NCI-H1105 (cell line): ENCODE measurements around the gene SMOC1.

Experiments
- DNase-seq: peaks from one replicate; lab custom pipeline; 2025; lab: John Stamatoyannopoulos, UW

The SMOC1 gene

DNA sequence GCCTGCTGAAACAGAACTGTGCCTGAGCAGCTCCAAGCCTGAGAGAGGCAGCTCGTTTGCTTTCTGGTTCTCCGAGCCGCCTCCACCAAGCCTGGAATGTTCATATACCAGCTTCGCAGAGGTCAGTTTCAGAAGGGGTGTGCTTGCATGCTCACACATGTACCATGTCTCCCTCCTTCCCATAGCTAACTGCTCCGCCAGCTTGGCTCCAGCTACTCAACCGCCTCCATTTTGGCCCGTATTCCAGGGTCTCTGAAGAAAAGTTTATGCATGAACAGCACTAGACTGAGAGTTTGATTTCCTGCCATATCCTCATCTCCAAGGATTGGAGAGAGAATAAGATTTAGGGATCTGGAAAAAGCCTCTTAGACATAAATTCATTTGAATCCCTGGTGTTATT lies 103.7 kb downstream of the SMOC1 start:
- DNase-seq, result no peak

DNA sequence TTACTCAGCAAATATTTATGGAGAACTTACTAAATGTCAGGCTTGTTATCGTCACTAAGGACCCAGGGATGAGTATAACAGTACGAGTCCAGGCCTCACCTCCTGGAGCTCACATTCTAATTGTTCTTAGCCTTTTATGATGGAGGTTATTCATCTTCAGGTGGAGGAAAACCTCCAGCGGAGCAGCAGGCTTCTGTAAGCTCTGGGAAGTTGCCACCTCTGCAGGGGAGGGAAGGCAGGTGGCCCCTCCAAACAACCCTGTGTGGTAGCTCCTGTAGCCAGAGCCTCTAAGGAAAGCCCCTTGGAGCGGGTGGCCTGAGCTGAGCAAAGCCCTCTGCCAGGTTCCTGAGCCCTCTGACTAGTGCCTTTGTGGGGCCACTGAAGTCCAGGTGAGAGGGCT lies 104.1 kb downstream of the SMOC1 start:
- DNase-seq, result no peak

DNA sequence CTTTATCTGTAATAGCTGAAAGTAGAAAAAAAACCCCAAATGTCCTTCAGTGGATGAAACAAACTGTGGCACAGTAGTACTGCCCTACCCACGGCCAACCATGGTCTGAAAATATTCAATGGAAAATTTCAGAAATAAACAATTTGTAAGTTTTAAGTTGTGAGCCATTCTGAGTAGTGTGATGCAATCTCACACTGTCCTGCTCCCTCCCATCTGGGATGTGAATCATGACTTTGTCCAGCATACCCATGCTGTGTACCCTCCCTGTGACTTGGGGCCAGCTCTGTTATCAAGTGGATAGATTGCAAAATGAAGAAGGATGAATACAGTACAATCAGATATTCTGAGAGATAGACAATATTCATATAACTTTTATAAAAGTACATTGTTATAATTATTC lies 106.2 kb downstream of the SMOC1 start:
- DNase-seq, result no peak

DNA sequence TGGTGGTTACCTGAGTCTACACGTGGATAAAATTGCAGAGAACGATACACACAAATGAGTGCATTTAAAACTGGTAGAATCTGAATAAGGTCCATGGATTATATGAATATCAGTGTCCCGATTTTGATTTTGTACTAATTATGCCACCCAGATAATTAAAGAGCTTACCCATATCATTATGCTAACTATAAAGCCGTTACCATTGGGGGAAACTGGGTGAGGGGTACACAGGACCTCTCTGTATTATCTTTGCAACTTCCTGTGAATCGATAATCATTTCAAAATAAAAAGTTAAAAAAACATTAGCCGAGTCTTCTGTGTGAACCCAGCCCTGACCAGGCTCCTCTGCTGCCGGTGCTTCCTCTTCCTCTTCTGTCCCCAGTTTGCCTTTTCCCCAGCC lies 107.1 kb downstream of the SMOC1 start:
- no peak for DNase-seq

DNA sequence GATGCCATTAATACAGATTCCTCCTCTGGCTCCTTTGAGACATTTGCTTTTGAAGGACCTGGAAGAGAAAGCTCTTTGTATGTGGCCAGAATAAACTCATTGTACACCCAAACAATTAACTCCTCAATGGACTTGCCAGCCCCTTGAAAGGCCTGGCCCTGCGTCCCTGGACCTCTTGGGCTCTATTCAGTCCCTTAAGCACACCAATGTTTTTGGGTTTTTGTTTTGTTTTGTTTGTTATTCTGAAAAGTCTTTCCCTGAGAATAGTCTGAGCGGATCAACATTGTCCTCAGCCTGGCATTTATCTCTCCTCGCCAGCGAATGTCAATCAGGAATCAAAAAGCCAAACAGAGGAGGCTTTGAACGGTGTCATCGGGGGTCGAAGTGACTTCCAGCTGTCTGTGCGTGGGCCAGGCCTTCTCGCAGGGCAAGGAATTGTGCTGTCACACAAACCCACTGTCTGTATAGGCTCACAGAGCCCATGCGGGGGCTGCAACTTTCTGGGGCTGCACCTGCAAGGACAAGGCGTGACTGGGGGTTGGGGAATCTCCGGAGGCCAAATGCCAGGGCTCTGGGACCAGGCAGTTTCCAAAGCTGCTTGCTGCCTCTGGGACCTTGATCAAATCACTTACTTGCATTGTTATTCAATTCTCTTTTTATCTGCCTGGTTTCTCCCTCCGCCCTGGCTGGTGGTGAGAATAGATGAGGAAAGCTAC lies 108.3 kb downstream of the SMOC1 start:
- no peak for DNase-seq

DNA sequence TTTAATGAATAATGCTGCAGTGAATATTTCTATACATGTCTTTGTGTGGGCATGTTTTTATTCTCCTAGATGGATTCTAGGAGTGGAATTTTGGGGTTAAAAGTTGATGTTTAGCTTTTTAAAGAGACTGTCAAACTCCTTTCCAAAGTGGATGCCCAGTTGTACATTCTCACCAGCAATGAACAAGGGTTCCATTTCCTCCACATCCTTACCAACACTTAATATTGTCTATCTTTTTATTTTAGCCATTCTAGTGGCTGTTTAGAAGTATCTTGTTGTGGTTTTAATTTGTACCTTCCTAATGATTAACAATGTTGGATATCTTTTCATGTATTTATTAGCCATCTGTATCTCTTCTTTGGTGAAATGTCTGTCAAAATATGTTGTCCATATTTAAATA lies 109.8 kb downstream of the SMOC1 start:
- DNase-seq, result no peak

DNA sequence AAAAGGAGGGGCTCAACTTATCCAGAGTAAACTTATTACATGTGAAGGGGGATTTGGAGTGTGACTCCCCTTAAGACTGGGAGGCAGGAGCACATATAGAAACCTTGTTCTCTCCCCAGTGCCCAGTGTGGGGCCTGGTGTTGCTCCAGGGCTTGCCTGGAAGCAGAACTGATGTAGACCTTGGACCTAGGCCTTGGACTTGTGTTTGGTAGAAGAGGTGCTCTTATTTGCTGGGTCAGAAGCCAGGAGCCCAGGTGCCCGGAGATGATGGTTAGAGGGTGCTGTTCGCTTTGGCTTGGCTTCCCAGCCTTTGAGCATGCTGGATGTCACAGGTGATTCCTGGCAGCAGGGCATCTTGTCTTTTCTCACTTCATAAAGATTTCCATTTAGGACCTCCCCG lies 110.4 kb downstream of the SMOC1 start:
- no peak for DNase-seq

DNA sequence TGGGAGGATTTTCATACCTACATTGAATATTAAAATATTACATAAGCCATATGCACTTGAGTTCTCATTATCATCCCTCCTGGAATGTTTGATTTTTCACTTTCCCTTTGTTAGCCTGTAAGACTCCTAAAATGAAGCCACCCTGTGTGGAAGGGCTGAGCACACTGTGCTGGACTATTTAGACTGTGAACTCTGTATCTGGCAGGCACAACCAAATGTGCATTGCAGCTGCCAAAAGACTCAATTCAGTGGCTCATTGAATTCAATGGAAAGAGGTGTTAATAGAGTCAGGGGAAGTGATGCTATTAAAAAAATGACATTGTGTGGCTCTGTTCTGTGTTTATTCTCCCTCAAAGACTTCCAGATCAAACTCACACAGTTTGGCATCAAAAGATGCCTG lies 111.1 kb downstream of the SMOC1 start:
- DNase-seq, result no peak

DNA sequence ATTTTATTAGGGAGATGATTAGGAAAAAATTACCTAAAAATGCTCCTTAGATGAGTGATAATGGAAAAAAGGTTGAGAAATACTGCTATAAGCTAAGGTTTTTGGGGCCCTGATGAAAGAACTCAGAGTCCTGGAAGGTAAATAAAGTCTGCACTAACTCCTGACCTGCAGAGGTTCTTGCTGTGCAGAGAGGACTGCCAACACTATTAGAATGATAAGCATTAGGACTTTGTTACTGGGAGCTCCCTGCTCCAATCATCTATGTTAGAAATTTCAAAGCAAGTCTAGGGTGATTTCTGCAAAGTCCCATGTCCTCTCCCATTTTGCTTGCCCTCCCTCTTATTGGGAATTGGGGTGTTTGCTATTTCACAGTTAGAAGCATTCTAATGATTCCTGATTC lies 112.2 kb downstream of the SMOC1 start:
- DNase-seq, result no peak

DNA sequence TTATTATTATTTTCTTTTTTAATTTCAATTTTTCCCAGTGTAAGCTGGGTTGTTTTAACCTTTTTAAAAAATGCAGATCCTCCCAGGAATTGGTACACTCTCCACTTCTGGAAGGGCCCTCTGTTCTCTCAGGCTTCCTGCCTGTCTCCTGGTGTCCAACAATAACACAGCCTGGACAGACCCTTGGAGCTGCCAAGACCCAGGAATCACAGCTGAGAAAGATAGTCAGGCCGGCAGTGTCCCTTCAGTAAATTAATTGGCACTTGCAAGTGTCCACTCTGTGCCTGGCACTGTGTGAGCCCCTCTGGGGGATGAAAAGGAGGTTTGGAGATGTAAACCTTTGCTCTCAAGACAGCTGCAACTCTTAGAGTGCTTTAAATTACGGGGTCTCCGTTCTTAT lies 113.3 kb downstream of the SMOC1 start:
- no peak for DNase-seq

DNA sequence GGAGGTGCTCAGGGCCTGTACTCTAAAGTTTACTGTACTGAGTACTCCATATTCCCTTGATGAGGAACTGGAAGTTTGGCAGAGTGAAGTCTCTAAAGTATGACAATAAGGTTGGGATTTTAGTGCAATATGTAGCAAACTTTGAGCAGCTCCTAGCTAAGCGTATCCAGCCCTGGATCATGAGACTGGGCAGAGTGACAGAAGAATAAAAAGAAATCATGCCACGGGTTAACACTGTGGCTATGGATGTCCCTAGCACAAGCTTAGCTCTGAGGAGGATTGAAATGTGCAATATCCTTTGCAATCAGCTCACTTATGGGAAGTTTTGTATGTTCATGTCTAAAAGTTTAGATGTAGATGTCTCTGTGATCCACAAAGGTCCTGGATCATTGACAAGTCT lies 114.1 kb downstream of the SMOC1 start:
- no peak for DNase-seq

DNA sequence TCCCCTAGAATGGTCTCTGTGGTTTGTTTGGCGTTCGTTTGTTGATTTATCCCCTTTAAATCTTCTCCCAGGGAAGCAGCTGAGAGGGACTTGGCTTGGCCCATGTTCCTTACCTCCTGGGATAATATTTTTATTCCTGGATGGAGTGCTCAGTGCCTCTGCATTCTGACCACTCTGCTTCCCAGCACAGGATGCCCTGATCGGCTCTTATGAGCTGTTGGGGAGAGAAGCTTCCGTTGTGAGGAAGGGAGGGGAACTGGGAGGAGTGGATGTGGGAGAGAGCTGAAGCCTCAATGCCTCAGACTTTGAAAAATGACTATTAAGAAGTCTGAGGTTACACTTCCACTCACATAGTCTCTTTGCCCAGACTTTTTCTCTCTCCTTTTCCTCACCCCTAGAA lies 114.8 kb downstream of the SMOC1 start:
- DNase-seq, result no peak

DNA sequence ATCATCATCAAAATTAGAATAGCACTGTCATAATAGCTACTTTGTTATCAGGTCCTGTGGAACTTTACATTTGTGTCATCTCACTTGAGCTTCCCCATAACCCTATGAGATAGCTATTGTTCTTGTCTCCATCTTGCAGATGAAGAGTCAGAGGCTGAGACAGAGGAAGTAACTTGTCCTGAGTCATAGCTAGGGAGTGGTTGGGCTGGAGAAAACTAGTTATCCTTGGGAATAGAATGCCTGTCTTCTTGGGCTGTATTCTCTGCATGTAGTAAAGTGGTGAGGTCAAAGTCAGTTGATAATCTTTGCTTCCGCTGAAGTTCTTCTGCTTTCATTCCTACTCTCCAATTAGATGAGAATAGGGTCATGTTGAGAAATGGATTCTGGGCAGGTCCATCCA lies 117.0 kb downstream of the SMOC1 start:
- no peak for DNase-seq

DNA sequence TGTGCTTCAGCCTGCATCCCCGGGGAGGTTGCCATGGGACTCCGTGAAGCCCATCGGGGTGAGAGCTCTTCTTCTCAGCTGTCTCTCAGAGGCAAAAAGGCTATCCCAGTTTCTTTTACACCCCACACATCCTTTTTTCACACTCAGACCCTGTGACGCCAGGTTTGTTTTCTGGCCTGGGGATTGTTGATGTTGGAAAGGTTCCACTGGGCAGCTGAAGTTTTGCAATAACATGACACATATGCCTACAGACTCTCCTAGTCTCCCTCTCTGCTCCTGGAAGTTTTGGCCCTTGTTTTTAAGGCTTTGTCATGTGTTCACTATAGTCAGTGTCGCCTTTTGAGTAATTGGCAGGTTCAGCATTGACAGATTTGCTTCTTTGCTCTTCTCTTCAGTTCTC lies 118.6 kb downstream of the SMOC1 start:
- no peak for DNase-seq

DNA sequence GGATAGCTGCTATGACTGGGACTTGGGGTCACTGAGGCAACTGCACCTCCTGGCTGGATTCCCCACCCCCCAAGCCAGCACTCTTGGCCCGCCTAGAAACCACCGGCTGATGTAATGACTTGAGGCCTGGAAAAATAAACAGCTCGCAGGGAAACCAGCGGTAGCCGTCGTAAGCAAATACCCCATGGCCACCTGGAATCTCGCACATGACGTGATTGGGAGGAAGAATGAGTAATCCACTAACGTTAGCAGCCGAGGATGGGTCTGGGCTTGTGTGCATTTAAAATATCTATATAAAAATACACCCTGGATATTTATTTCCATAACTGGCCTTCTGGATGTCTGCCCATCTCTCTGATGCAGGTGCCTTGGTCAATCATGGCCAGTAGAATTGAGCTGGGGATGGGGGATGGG lies 120.1 kb downstream of the SMOC1 start:
- DNase-seq, result no peak

DNA sequence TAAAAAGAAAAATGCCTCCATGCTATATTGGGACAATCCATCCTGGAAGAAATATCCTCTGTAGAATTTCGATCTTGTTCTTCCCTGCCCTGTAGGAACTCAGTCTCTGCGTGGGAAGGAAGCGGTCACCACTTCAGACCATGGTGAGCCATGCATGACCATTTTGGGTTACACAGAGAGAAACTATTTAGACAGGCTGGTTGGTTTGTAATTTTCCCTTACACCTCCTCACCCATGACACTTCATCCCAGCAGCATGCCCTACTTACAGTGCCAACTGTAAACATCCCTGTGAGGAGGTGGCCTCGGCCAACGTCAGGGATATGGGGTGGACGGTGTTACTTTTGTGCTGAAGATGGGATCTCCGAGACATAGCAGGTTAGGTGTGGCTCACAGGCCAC lies 121.4 kb downstream of the SMOC1 start:
- DNase-seq, result no peak

DNA sequence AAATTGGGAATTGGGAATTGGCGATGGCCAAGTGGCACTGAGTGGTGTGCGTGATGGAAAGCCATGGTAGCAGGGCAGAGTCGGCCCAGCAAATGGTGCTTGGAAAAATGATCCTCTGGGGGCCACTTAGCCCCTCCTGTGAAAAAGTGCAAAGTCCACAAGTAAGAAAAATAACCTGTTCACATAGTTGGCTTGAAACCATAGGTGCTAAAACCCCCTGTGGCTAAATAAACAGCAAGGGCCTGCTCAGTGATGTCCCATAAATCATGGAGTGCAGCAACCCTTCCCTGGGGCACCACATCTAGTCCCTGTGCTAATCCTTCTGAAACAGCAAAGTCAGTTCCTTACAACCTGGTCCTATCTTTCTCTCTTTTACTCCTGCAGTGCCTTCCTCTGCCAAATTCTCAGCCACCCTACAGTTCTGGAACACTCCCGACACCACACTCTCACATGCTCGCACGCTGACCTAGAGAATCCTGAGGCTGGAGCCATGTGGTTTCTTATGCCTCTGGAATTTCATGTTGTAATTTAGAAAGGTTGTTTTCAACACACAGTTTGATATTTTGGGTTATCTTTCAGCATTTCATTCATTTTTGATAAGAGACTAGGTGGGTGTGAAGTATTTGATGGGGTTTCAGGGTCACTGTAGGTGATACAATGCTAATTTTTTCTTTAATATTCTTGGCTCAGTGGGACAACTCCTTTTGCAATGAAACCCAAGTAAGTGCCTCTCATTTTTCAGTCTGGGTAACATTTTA lies 123.6 kb downstream of the SMOC1 start:
- DNase-seq, result no peak

DNA sequence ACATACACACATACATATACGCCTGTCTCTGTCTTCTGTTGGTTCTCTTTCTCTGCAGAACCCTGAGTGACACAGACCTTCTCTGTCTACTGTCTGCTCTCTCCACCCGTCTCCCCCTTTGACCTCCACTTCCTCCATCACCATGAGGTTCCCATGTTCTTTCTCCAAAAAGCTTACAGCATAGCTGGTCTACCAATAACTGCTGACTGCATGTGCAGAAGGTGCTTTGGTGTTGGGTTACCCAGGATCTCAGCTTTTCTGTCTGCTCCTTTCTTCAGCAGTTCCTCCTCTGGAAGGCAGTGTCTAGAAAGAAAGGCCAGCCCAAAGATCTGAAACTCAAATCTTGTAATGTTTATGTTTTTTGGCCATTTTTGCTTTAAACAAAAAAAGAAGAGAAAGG lies 125.6 kb downstream of the SMOC1 start:
- no peak for DNase-seq

DNA sequence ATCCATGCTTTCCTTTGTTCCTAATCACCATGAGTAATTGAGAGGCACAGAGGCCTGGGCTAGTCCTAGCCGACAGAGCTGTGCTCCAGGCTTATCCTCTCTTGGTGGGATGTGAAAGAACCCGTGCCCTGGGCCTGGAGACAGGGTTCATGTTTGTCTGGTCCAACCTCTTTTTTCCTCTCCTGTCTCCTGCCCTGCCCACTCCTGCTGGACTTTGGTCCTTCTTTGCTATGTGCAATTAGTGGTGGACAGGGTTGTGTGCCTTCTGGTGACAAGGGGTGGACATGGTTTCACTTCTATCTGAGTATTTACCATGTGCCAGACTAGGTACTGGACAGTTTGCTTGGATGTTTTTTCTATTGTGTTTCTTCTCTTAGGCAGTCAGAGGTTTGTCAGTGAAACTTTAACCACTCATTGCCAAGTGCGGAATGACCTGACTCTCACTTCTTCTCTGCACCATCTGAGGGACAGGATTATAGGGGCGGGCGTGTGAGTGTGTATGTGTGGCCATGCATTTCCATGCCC lies 126.1 kb downstream of the SMOC1 start:
- no peak for DNase-seq

DNA sequence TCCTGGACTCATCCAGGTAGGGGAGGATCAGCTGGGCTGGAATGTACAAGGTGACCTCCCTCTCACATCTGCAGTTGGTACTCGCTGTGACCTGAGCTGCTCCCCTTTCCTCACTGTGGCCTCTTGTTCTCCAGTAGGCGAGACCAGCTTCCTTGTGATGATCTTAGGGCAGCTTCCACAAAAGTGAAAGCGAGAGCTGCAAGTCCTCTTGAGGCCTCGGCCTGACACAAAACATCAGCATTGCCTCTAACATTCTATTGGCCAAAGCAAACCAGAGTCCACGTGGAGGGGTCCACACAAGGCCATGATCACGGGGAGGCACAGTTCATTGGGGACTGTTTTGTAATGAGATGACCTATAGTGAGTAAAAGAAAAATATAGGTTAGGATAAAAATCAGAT lies 127.5 kb downstream of the SMOC1 start:
- no peak for DNase-seq

DNA sequence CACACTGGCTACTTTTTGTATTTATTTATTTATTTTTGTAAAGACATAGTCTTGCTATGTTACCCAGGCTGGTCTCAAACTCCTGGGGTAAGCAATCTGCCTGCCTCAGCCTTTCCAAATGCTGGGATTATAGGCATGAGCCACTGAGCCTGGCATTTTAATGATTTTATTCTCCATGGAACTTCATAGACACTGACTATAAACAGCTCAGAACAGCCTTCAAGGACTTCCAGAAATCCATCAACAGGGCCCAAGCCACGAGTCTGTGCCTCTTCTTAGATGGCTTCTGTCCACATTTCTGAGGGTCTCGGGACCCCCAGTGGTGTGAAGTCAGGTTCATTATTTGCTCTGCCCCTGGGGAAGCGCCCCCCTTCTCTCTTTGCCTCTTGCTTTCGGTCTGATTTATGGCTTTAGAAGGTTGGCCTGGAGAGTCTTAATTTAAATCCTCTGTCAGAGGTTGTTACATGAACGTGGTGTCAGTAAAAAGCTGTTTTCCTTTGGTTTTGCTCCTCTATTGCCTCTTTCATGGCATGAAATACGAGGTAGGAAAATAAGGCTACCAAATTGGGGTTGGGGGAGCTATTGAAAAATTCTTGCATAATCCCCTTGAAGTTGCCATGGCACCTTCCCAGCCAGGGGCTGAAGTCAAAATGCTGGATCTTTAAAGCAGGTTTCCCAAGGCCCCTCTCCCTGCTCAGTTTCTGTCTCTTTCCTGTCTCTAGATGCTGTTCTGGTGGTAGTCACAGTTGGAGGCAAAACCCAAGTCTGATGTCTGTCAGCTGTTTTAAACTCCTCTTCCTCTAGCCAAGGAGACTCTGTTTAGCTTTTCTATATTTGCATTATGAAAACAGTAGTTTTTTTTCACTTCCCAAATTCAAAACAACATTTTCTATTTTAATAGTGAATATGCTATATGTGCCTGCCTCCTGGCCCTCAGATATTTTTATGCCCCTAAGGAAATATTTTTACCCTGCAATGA lies 129.4 kb downstream of the SMOC1 start:
- no peak for DNase-seq

DNA sequence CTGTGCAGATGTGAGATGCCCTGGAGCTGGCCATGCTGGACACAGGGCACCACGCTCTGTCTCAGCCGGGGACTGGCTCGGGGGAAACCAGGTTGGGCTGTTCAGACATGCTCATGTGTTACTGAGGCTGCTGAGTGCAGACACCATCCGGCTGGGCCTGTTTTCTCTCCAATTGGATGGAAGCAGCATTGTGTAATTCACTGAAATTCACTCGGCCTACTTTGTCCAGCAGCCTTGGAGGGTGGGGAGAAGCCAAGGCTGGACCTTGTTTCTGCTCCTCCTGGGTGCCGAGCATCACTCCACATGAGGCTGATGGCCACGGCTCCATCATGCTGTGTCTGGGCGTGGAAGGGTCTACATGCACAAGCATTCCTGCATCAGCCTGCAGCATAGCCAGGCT lies 130.7 kb downstream of the SMOC1 start:
- no peak for DNase-seq
